SK-MEL-5 (cell line): ENCODE results near the gene CHSY1. TPM values are rescaled to one million over a fixed set of nuclear protein-coding genes. Genes with fewer than 3 reads are reported as not detected.
"Not testable (repeated sequence)": the region's sequence is repeated elsewhere in the genome, so short reads cannot be mapped to it uniquely, and the experiment has no call there.

Source experiments
- DNase-seq: peaks from one replicate; pipeline ENCODE4 v3.0.0-alpha.2; 2016; ENCODE audit warnings: low read depth, low spot score
- in situ Hi-C: cut with HindIII; loops from 2 replicates; pipeline ENCODE4 v1.10.0; 2016; ENCODE audit warnings: low sequenced_read_pairs, high pct_unique_total_duplicates, low pct_unique_long_range_greater_than_20kb
- polyA plus RNA-seq, 2 experiments: library from polyadenylated mRNA; depleted of rRNA; stranded (reverse); fragments of >200 nt; gene quantifications; 2 replicates each; pipeline ENCODE4 v1.2.3, GENCODE V29; 2015
- total RNA-seq: library from RNA; depleted of rRNA; stranded (reverse); fragments of >200 nt; shearing (Covaris generic); gene quantifications from 2 replicates; pipeline ENCODE4 v1.2.3, GENCODE V29; 2014; rRNA removed

The CHSY1 gene
- total RNA-seq = 22.4 and 23.0 TPM in 2 replicates
- 29.4 and 40.5 TPM in 2 replicates for polyA plus RNA-seq (2015; cell fraction: cytosol; rRNA removed)
- polyA plus RNA-seq (2015; cell fraction: nucleus; rRNA removed) = 12.2 and 19.7 TPM in 2 replicates

GRCh38 chr15:101251830-101252820 is at the start of gene CHSY1:
Gene CHSY1 (minus strand): TSS chr15:101252048. CDS start chr15:101251456, 592 bp downstream.
- peak; percentile 91 for DNase-seq
- in situ Hi-C loops = no loop called here

- DNase-seq = no peak
- in situ Hi-C loops = no loop called here
These were observed 44.9 kb upstream of the CHSY1 start for GRCh38 chr15:101296418-101297405.

- in situ Hi-C loops = no loop called here
- DNase-seq = no peak
These were observed 43.8 kb upstream of the CHSY1 start for GRCh38 chr15:101295607-101296161.

GRCh38 chr15:101294731-101295606 is 43.1 kb upstream of the CHSY1 start, which contains the start of gene SNRPA1:
Gene SNRPA1 (minus strand): TSS chr15:101295248. CDS start chr15:101295178, 70 bp downstream.
- peak; percentile 93 for DNase-seq
- in situ Hi-C loops = no loop called here

- in situ Hi-C loops = no loop called here
- DNase-seq = no peak
These were observed 41.3 kb upstream of the CHSY1 start for GRCh38 chr15:101293122-101293521.

GRCh38 chr15:101288905-101289513 is 37.2 kb upstream of the CHSY1 start:
- in situ Hi-C loops = no loop called here
- DNase-seq = peak; percentile 74

- in situ Hi-C loops, DNase-seq: not testable (repeated sequence)
These were observed 35.5 kb upstream of the CHSY1 start for GRCh38 chr15:101287342-101287741.

GRCh38 chr15:101286471-101287114 is 34.7 kb upstream of the CHSY1 start:
- in situ Hi-C loops = no loop called here
- DNase-seq = no peak

GRCh38 chr15:101283931-101284330 is 32.1 kb upstream of the CHSY1 start:
- in situ Hi-C loops = no loop called here

GRCh38 chr15:101280007-101280406 is 28.2 kb upstream of the CHSY1 start:
- in situ Hi-C loops = no loop called here
- DNase-seq = no peak

More at GRCh38 chr15:101283931-101284330, 32.1 kb upstream of the CHSY1 start:
- no peak for DNase-seq

- in situ Hi-C loops = no loop called here
- no peak for DNase-seq
These were observed 26.2 kb upstream of the CHSY1 start for GRCh38 chr15:101277943-101278564.

GRCh38 chr15:101277038-101277822 is 25.4 kb upstream of the CHSY1 start, which contains the start of gene SELENOS:
Gene SELENOS (minus strand): TSS chr15:101277485. CDS start chr15:101277417, 68 bp downstream.
- DNase-seq = peak; percentile 86
- in situ Hi-C loops = no loop called here

- in situ Hi-C loops = no loop called here
- DNase-seq = peak; percentile 52
These were observed 24.7 kb upstream of the CHSY1 start for GRCh38 chr15:101276501-101277037.

GRCh38 chr15:101275018-101275417 is 23.2 kb upstream of the CHSY1 start:
- in situ Hi-C loops = no loop called here

More at GRCh38 chr15:101275018-101275417, 23.2 kb upstream of the CHSY1 start:
- no peak for DNase-seq
